AG04450 (cell line): ENCODE measurements around the gene GRIFIN. TPM values are rescaled to one million over a fixed set of nuclear protein-coding genes. Genes with fewer than 3 reads are reported as not detected.

Source experiments
- CTCF ChIA-PET: fragments of 300-600, 350-600 bp; formaldehyde crosslinking; extraction: SDS; loops from one replicate; lab custom pipeline; 2022; ENCODE audit warnings: antibody characterized with exemption, inconsistent platforms; lab: Charles Lee
- POLR2A ChIA-PET: fragments of 350-600 bp; formaldehyde crosslinking; extraction: SDS; loops from one replicate; lab custom pipeline; 2021; ENCODE audit warnings: antibody characterized with exemption, inconsistent platforms; lab: Yijun Ruan, JAX
- DNase-seq: peaks from one replicate; pipeline ENCODE4 v3.0.0-alpha.2; 2011; ENCODE audit warnings: low read depth, low spot score
- H3K27ac ChIP-seq: one replicate; pipeline ENCODE4 v1.5.1; 2012; ENCODE audit warnings: low read depth, low read length, control low read depth
- H3K27me3 ChIP-seq: one replicate; pipeline ENCODE4 v1.6.0; 2012; ENCODE audit warnings: low read length; ENCODE audit not compliant: control insufficient read depth, insufficient read depth
- H3K4me3 ChIP-seq: 2 replicates; pipeline ENCODE4 v1.5.1; 2011; ENCODE audit warnings: mild to moderate bottlenecking, low read depth, low read length, control low read depth
- H3K9me3 ChIP-seq: 2 replicates; pipeline ENCODE4 v1.5.1; 2012; ENCODE audit warnings: low read length; ENCODE audit not compliant: control insufficient read depth, insufficient read depth
- polyA plus RNA-seq: library from polyadenylated mRNA; depleted of rRNA; stranded (reverse); fragments of >200 nt; gene quantifications from 2 replicates; pipeline ENCODE4 v1.2.3, GENCODE V29; 2011; rRNA removed
- TF ChIP-seq, protein P1 (sequence below): IDR thresholded peaks from 2 replicates; pipeline ENCODE4 v1.5.1; 2011; ENCODE audit warnings: low read depth, low read length, control low read depth, inconsistent platforms

Gene GRIFIN
- polyA plus RNA-seq, 1 experiment = not detected

DNA sequence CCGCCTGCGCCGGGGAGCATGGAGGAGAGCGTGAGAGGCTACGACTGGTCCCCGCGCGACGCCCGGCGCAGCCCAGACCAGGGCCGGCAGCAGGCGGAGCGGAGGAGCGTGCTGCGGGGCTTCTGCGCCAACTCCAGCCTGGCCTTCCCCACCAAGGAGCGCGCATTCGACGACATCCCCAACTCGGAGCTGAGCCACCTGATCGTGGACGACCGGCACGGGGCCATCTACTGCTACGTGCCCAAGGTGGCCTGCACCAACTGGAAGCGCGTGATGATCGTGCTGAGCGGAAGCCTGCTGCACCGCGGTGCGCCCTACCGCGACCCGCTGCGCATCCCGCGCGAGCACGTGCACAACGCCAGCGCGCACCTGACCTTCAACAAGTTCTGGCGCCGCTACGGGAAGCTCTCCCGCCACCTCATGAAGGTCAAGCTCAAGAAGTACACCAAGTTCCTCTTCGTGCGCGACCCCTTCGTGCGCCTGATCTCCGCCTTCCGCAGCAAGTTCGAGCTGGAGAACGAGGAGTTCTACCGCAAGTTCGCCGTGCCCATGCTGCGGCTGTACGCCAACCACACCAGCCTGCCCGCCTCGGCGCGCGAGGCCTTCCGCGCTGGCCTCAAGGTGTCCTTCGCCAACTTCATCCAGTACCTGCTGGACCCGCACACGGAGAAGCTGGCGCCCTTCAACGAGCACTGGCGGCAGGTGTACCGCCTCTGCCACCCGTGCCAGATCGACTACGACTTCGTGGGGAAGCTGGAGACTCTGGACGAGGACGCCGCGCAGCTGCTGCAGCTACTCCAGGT is 43.1 kb downstream of the GRIFIN start:
- no peak overlapping the region for H3K4me3 ChIP-seq
- H3K9me3 ChIP-seq = peaks cover 25% of the 10 kb centered on the region
- POLR2A ChIA-PET = no interaction called here
- TF ChIP-seq, protein P1, sequence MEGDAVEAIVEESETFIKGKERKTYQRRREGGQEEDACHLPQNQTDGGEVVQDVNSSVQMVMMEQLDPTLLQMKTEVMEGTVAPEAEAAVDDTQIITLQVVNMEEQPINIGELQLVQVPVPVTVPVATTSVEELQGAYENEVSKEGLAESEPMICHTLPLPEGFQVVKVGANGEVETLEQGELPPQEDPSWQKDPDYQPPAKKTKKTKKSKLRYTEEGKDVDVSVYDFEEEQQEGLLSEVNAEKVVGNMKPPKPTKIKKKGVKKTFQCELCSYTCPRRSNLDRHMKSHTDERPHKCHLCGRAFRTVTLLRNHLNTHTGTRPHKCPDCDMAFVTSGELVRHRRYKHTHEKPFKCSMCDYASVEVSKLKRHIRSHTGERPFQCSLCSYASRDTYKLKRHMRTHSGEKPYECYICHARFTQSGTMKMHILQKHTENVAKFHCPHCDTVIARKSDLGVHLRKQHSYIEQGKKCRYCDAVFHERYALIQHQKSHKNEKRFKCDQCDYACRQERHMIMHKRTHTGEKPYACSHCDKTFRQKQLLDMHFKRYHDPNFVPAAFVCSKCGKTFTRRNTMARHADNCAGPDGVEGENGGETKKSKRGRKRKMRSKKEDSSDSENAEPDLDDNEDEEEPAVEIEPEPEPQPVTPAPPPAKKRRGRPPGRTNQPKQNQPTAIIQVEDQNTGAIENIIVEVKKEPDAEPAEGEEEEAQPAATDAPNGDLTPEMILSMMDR = no peak
- H3K27ac ChIP-seq = no peak overlapping the region
- CTCF ChIA-PET = no interaction called here
- no peak for DNase-seq
- no peaks in the 10 kb centered on the region for H3K27me3 ChIP-seq

DNA sequence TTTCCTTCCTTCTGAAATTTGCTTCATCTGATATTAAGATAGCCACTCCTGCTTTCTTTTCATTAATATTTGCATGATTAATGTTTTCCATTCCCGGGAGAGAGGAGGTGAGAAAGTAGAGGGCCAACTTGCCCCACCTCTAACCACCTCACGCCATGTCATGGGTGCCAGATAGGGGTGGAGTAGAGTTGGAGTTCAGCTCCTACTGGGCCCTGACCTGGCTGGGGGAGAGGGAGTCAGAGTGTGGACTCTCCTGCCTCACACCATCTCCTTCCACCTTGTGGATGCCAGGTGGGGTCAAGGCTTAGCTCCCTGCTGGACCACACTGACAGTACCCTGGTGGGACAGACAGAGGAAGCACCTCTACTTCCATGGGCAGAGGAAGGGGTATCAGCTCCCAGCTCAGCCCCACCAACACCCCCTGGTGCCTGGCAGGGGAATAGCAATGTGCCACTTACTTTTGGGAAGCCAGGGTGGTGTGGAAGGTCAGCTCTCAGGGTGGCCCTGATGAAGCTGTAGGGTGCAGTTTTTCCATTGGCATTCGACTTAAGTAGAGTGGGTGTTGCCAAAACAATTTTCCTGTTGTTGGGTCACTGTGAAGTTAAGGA is 44.8 kb downstream of the GRIFIN start:
- Histone ChIP-seq H3K4me3 (no peak overlapping the region), H3K27me3 (no peaks in the 10 kb centered on the region), H3K9me3 (peaks cover 25% of the 10 kb centered on the region), H3K27ac (no peak overlapping the region)
- CTCF ChIA-PET = interaction anchor here (0.5 to 1.1 kb wide), 2 partner anchors 37 to 296 kb away, joined by 3 to 5 read pairs; no protein-coding TSS in a partner anchor
- POLR2A ChIA-PET = no interaction called here
- no peak for DNase-seq
- TF ChIP-seq, protein P1 = peak; percentile 25

GRCh38 chr7:2425749-2426148 is 50.4 kb downstream of the GRIFIN start:
- Histone ChIP-seq H3K4me3 (no peak overlapping the region), H3K27ac (no peak overlapping the region), H3K9me3 (peaks cover 2% of the 10 kb centered on the region; the same call in 1 of the 2 replicates), H3K27me3 (no peaks in the 10 kb centered on the region)
- ChIA-PET POLR2A (interaction anchor here (0.6 kb wide), 1 partner anchor 10 kb away, joined by 3 read pairs; no protein-coding TSS in a partner anchor), CTCF (no interaction called here)
- TF ChIP-seq, protein P1 = no peak
- DNase-seq = no peak

Other genes with a start within 250 kb of the GRIFIN start
- gene MAD1L1, start 243.5 kb downstream of the GRIFIN start, polyA plus RNA-seq = 11.9 and 13.5 TPM in 2 replicates
- 17.7 and 18.4 TPM in 2 replicates for gene MRM2, start 234.2 kb downstream of the GRIFIN start, polyA plus RNA-seq
- gene NUDT1, start 234.2 kb downstream of the GRIFIN start, polyA plus RNA-seq = 11.5 and 15.2 TPM in 2 replicates
- 40.2 and 53.0 TPM in 2 replicates for gene SNX8, start 162.0 kb downstream of the GRIFIN start, polyA plus RNA-seq
- gene EIF3B, start 121.6 kb downstream of the GRIFIN start, polyA plus RNA-seq = 101 and 110 TPM in 2 replicates
- gene CHST12, start 72.8 kb downstream of the GRIFIN start, polyA plus RNA-seq = 8.7 and 13.4 TPM in 2 replicates
- 1.6 and 2.4 TPM in 2 replicates for gene LFNG, start 43.4 kb upstream of the GRIFIN start, polyA plus RNA-seq
- gene BRAT1, start 79.1 kb upstream of the GRIFIN start, polyA plus RNA-seq = 6.2 and 9.8 TPM in 2 replicates
- 6.8 and 8.9 TPM in 2 replicates for gene IQCE, start 82.6 kb upstream of the GRIFIN start, polyA plus RNA-seq
- gene TTYH3, start 155.6 kb upstream of the GRIFIN start, polyA plus RNA-seq = 30.8 and 50.7 TPM in 2 replicates
- gene AMZ1, start 211.8 kb upstream of the GRIFIN start, polyA plus RNA-seq = 0.43 and 0.67 TPM in 2 replicates